HCT116 (cell line): Measurements from ENCODE around the gene OPN3. TPM values are rescaled to one million over a fixed set of nuclear protein-coding genes. Genes with fewer than 3 reads are reported as not detected.
A peak's percentile ranks its signal among the peaks of the same experiment; 100 is the strongest.

ENCODE experiments used
- ATAC-seq: fragments of 200-7000 bp; cut with Tn5 transposase; 2 replicates; pipeline ENCODE4 v1.9.1; 2020; ENCODE audit warnings: mild to moderate bottlenecking, moderate library complexity
- BruUV-seq: library from RNA; stranded (reverse); fragments of 400-500 nt; replicated peaks from 2 replicates; lab custom pipeline; 2021; lab: Mats Ljungman, UMichigan
- CTCF ChIA-PET: fragments of 300-600 bp; sonication (Branson Sonifier 250); formaldehyde crosslinking; loops from one replicate; lab custom pipeline; 2021; ENCODE audit warnings: antibody characterized with exemption; lab: Charles Lee
- POLR2A ChIA-PET: fragments of 300-600, 350-600 bp; sonication (Branson Sonifier 250); formaldehyde crosslinking; loops from one replicate; lab custom pipeline; 2021; ENCODE audit warnings: antibody characterized with exemption; lab: Charles Lee
- RAD21 ChIA-PET, 2 experiments: fragments of 300-600 bp; sonication (Branson Sonifier 250); formaldehyde crosslinking; loops; one replicate each; lab custom pipeline; 2023; ENCODE audit warnings: low total read pairs in 2 of 2; ENCODE audit not compliant: uncharacterized antibody in 2 of 2, unreplicated experiment in 2 of 2, low non-redundant PET in 1 of 2; lab: Charles Lee
- DNase-seq: peaks from one replicate; pipeline ENCODE4 v3.0.0-alpha.2; 2010; ENCODE audit warnings: low read depth, low spot score
- H2AFZ ChIP-seq: fragments of 200-600 bp; shearing (Covaris generic), sonication (generic); 2 replicates; pipeline ENCODE4 v1.6.1; 2017; ENCODE audit warnings: low read depth, mixed run types, mixed read lengths, antibody characterized with exemption, low read length; ENCODE audit not compliant: poor library complexity, severe bottlenecking
- H3K27ac ChIP-seq: 2 replicates; pipeline ENCODE4 v1.5.1; 2012; ENCODE audit warnings: low read depth, low read length
- H3K27me3 ChIP-seq: fragments of 200-600 bp; sonication (generic); 2 replicates; pipeline ENCODE4 v1.6.1; 2016; ENCODE audit warnings: mixed run types, low read length, mixed read lengths; ENCODE audit not compliant: insufficient read depth
- H3K36me3 ChIP-seq, 2 experiments: fragments of 200-500 bp in 1 of 2; fragments of 200-600 bp in 1 of 2; sonication (Bioruptor generic) in 1 of 2; sonication (generic) in 1 of 2; 2 replicates each; pipeline versions ENCODE4 v1.5.1 to v1.6.1; 2014 to 2016; ENCODE audit warnings: low read length in 2 of 2, inconsistent platforms in 1 of 2, mixed read lengths in 1 of 2, mixed run types in 1 of 2; ENCODE audit not compliant: insufficient read depth in 2 of 2, control insufficient read depth in 1 of 2
- H3K4me1 ChIP-seq, 2 experiments: fragments of 200-600 bp in 1 of 2; sonication (generic) in 1 of 2; 2 replicates each; pipeline versions ENCODE4 v1.5.1 to v1.6.1; 2012 to 2017; ENCODE audit warnings: low read length in 2 of 2, inconsistent platforms in 1 of 2, mild to moderate bottlenecking in 1 of 2, mixed read lengths in 1 of 2, mixed run types in 1 of 2, moderate library complexity in 1 of 2; ENCODE audit not compliant: insufficient read depth in 2 of 2, control insufficient read depth in 1 of 2
- H3K4me2 ChIP-seq: fragments of 200-600 bp; sonication (generic); 2 replicates; pipeline ENCODE4 v1.6.1; 2017; ENCODE audit warnings: mixed run types, low read length, mixed read lengths
- H3K4me3 ChIP-seq, 2 experiments: fragments of 200-600 bp in 1 of 2; sonication (generic) in 1 of 2; replicated peaks in 1 of 2; 2 replicates each; pipeline ENCODE4 v1.5.1; 2011 to 2016; ENCODE audit warnings: low read length in 2 of 2, control low read depth in 1 of 2, low read depth in 1 of 2, mild to moderate bottlenecking in 1 of 2, mixed read lengths in 1 of 2, mixed run types in 1 of 2
- H3K79me2 ChIP-seq: fragments of 200-600 bp; sonication (generic); 2 replicates; pipeline ENCODE4 v1.6.1; 2017; ENCODE audit warnings: mild to moderate bottlenecking, mixed run types, low read length, moderate library complexity, mixed read lengths; ENCODE audit not compliant: insufficient read depth
- H3K9ac ChIP-seq: fragments of 200-600 bp; sonication (generic); 2 replicates; pipeline ENCODE4 v1.6.1; 2016; ENCODE audit warnings: low read length, mixed read lengths
- H3K9me2 ChIP-seq: fragments of 200-600 bp; sonication (generic), shearing (Covaris generic); 2 replicates; pipeline ENCODE4 v1.6.1; 2017; ENCODE audit warnings: mixed run types, mild to moderate bottlenecking, moderate library complexity; ENCODE audit not compliant: insufficient read depth
- H3K9me3 ChIP-seq, 2 experiments: fragments of 200-500 bp in 1 of 2; fragments of 200-600 bp in 1 of 2; sonication (Bioruptor generic) in 1 of 2; sonication (generic) in 1 of 2; 2 replicates each; pipeline ENCODE4 v1.6.1; 2014 to 2017; ENCODE audit warnings: low read length in 2 of 2, mixed read lengths in 2 of 2, inconsistent platforms in 1 of 2, low read depth in 1 of 2, mild to moderate bottlenecking in 1 of 2, mixed run types in 1 of 2, moderate library complexity in 1 of 2; ENCODE audit not compliant: control insufficient read depth in 1 of 2, insufficient read depth in 1 of 2
- H4K20me1 ChIP-seq: fragments of 200-600 bp; sonication (generic), shearing (Covaris generic); 2 replicates; pipeline ENCODE4 v1.6.1; 2017; ENCODE audit warnings: mixed run types, mild to moderate bottlenecking, moderate library complexity; ENCODE audit not compliant: insufficient read depth
- CBX3 ChIP-seq: IDR thresholded peaks from 2 replicates; pipeline ENCODE4 v1.6.1; 2012; ENCODE audit warnings: low read depth
- CEBPB ChIP-seq: IDR thresholded peaks from 2 replicates; pipeline ENCODE4 v1.6.1; 2012; ENCODE audit warnings: low read depth
- EZH2 ChIP-seq: fragments of 200-600 bp; sonication (generic); IDR thresholded peaks from 2 replicates; pipeline ENCODE4 v1.6.1; 2017; ENCODE audit warnings: antibody characterized with exemption, mixed run types
- FOSL1 ChIP-seq: IDR thresholded peaks from 2 replicates; pipeline ENCODE4 v1.6.1; 2012; ENCODE audit warnings: low read depth
- JUND ChIP-seq: IDR thresholded peaks from 2 replicates; pipeline ENCODE4 v1.6.1; 2012
- POLR2AphosphoS5 ChIP-seq: IDR thresholded peaks from 2 replicates; pipeline ENCODE4 v1.6.1; 2011; ENCODE audit warnings: mild to moderate bottlenecking, low read depth, low read length, moderate library complexity
- RAD21 ChIP-seq: IDR thresholded peaks from 2 replicates; pipeline ENCODE4 v1.6.1; 2012; ENCODE audit warnings: low read depth, mild to moderate bottlenecking
- SIN3A ChIP-seq: IDR thresholded peaks from 2 replicates; pipeline ENCODE4 v1.6.1; 2012; ENCODE audit warnings: low read depth
- SP1 ChIP-seq: IDR thresholded peaks from 2 replicates; pipeline ENCODE4 v1.6.1; 2012; ENCODE audit warnings: low read depth
- SRF ChIP-seq: IDR thresholded peaks from 2 replicates; pipeline ENCODE4 v1.6.1; 2012; ENCODE audit warnings: low read depth
- TCF7L2 ChIP-seq: IDR thresholded peaks from 2 replicates; pipeline ENCODE4 v1.7.0; 2011; ENCODE audit warnings: borderline replicate concordance, inconsistent platforms; ENCODE audit not compliant: insufficient read depth, insufficient read length; ENCODE audit errors: extremely low read depth
- YY1 ChIP-seq: IDR thresholded peaks from 2 replicates; pipeline ENCODE4 v1.6.1; 2011; ENCODE audit warnings: low read length, low read depth, moderate library complexity, mild to moderate bottlenecking; ENCODE audit not compliant: insufficient replicate concordance; ENCODE audit errors: extremely low read depth
- ZFX ChIP-seq: fragments of 450-650 bp; IDR thresholded peaks from 2 replicates; pipeline ENCODE4 v1.6.1; 2017
- ZNF274 ChIP-seq: fragments of 200-500 bp; sonication (Bioruptor generic); IDR thresholded peaks from 2 replicates; pipeline ENCODE4 v1.6.1; 2014; ENCODE audit warnings: mild to moderate bottlenecking, low read depth, low read length, inconsistent platforms
- intact Hi-C: fragments of 100-400 bp; cut with micrococcal nuclease; formaldehyde crosslinking; loops from 2 replicates; pipeline ENCODE4 v1.10.0; 2022
- total RNA-seq: library from RNA; stranded (reverse); gene quantifications from one replicate; pipeline ENCODE4 v1.2.1, GENCODE V29; 2021; ENCODE audit not compliant: unreplicated experiment
- TF ChIP-seq, protein P1 (sequence below), 3 experiments: fragments of 200-600 bp in 1 of 3; sonication (generic) in 1 of 3; IDR thresholded peaks in 2 of 3; conservative IDR thresholded peaks in 1 of 3; 2 replicates each; pipeline ENCODE4 v1.5.1; 2012 to 2017; ENCODE audit warnings: low read depth in 2 of 3, low read length in 2 of 3, antibody characterized with exemption in 1 of 3, borderline replicate concordance in 1 of 3, control low read depth in 1 of 3, mild to moderate bottlenecking in 1 of 3, mixed read lengths in 1 of 3, mixed run types in 1 of 3, moderate library complexity in 1 of 3; ENCODE audit not compliant: insufficient read depth in 1 of 3
- TF ChIP-seq, protein P2 (sequence below): IDR thresholded peaks from 2 replicates; pipeline ENCODE4 v1.6.1; 2012
- TF ChIP-seq, protein P3 (sequence below): IDR thresholded peaks from 2 replicates; pipeline ENCODE4 v1.6.1; 2011; ENCODE audit warnings: mild to moderate bottlenecking, low read length, moderate library complexity; ENCODE audit not compliant: insufficient replicate concordance; ENCODE audit errors: extremely low read depth
- TF ChIP-seq, protein P4 (sequence below): IDR thresholded peaks from 2 replicates; pipeline ENCODE4 v1.6.1; 2012; ENCODE audit warnings: low read depth
- TF ChIP-seq, protein P5 (sequence below): IDR thresholded peaks from 2 replicates; pipeline ENCODE4 v1.6.1; 2012

OPN3 gene
- total RNA-seq, 1 experiment from 2014 or later: 6.1 TPM

DNA sequence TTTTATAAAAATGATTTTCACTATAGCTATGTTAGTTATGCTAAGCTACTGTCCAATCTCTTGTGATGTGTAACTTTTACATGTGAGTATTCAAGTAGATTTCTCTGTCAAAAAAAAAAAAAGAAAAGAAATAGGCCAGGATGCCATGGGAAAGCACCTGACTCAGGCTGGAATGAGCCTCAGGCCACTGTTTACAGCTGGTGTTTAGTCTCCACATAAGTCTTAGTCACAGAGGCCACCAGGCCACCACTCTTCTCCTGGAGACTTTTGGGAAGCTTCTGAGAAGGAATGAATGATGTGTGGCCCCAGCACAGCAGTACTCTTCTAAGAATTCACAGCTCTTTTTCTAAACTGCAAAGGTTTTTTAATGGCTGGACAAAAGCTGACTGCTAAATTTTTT is 48.9 kb downstream of the OPN3 start:
- ATAC-seq: peak; percentile 67
- Histone ChIP-seq H4K20me1 (no peaks in the 10 kb centered on the region), H3K79me2 (no peaks in the 10 kb centered on the region), H3K27ac (no peak overlapping the region), H3K4me2 (peak overlapping the region; percentile 29), H2AFZ (no peak overlapping the region), H3K27me3 (no peaks in the 10 kb centered on the region), H3K9me2 (no peaks in the 10 kb centered on the region), H3K9me3 (no peaks in the 10 kb centered on the region), H3K9ac (no peak overlapping the region), H3K4me3 (no peak overlapping the region), H3K36me3 (no peaks in the 10 kb centered on the region), H3K4me1 (peaks cover 0 to 30% of the 10 kb centered on the region in 2 experiments; a peak in 2 of 4 replicates)
- intact Hi-C loops: no loop called here
- no TSS peak for BruUV-seq
- CTCF ChIA-PET: interaction anchor here (0.8 kb wide), 1 partner anchor 14 kb away, joined by 3 read pairs; no protein-coding TSS in a partner anchor
- RAD21 ChIA-PET: no interaction called here
- POLR2A ChIA-PET: no interaction called here
- TF ChIP-seq, protein P1, sequence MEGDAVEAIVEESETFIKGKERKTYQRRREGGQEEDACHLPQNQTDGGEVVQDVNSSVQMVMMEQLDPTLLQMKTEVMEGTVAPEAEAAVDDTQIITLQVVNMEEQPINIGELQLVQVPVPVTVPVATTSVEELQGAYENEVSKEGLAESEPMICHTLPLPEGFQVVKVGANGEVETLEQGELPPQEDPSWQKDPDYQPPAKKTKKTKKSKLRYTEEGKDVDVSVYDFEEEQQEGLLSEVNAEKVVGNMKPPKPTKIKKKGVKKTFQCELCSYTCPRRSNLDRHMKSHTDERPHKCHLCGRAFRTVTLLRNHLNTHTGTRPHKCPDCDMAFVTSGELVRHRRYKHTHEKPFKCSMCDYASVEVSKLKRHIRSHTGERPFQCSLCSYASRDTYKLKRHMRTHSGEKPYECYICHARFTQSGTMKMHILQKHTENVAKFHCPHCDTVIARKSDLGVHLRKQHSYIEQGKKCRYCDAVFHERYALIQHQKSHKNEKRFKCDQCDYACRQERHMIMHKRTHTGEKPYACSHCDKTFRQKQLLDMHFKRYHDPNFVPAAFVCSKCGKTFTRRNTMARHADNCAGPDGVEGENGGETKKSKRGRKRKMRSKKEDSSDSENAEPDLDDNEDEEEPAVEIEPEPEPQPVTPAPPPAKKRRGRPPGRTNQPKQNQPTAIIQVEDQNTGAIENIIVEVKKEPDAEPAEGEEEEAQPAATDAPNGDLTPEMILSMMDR (IDR thresholded peaks at IDR 0.05 in 2 of 3, conservative IDR thresholded peaks at IDR 0.05 in 1 of 3; ENCODE audit: borderline replicate concordance in 1 of 3, insufficient read depth in 1 of 3, low read depth in 2 of 3, low read length in 2 of 3): no peak
- TF ChIP-seq YY1 (no peak), ZNF274 (no peak), POLR2AphosphoS5 (no peak), FOSL1 (peak; percentile 38), RAD21 (no peak), SIN3A (no peak), SP1 (peak; percentile 39), EZH2 (no peak), CBX3 (no peak), JUND (no peak), ZFX (no peak), TCF7L2 (no peak), SRF (no peak), CEBPB (no peak)
- TF ChIP-seq, protein P2, sequence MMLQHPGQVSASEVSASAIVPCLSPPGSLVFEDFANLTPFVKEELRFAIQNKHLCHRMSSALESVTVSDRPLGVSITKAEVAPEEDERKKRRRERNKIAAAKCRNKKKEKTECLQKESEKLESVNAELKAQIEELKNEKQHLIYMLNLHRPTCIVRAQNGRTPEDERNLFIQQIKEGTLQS: no peak
- TF ChIP-seq, protein P3, sequence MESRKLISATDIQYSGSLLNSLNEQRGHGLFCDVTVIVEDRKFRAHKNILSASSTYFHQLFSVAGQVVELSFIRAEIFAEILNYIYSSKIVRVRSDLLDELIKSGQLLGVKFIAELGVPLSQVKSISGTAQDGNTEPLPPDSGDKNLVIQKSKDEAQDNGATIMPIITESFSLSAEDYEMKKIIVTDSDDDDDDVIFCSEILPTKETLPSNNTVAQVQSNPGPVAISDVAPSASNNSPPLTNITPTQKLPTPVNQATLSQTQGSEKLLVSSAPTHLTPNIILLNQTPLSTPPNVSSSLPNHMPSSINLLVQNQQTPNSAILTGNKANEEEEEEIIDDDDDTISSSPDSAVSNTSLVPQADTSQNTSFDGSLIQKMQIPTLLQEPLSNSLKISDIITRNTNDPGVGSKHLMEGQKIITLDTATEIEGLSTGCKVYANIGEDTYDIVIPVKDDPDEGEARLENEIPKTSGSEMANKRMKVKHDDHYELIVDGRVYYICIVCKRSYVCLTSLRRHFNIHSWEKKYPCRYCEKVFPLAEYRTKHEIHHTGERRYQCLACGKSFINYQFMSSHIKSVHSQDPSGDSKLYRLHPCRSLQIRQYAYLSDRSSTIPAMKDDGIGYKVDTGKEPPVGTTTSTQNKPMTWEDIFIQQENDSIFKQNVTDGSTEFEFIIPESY: no peak
- TF ChIP-seq, protein P4, sequence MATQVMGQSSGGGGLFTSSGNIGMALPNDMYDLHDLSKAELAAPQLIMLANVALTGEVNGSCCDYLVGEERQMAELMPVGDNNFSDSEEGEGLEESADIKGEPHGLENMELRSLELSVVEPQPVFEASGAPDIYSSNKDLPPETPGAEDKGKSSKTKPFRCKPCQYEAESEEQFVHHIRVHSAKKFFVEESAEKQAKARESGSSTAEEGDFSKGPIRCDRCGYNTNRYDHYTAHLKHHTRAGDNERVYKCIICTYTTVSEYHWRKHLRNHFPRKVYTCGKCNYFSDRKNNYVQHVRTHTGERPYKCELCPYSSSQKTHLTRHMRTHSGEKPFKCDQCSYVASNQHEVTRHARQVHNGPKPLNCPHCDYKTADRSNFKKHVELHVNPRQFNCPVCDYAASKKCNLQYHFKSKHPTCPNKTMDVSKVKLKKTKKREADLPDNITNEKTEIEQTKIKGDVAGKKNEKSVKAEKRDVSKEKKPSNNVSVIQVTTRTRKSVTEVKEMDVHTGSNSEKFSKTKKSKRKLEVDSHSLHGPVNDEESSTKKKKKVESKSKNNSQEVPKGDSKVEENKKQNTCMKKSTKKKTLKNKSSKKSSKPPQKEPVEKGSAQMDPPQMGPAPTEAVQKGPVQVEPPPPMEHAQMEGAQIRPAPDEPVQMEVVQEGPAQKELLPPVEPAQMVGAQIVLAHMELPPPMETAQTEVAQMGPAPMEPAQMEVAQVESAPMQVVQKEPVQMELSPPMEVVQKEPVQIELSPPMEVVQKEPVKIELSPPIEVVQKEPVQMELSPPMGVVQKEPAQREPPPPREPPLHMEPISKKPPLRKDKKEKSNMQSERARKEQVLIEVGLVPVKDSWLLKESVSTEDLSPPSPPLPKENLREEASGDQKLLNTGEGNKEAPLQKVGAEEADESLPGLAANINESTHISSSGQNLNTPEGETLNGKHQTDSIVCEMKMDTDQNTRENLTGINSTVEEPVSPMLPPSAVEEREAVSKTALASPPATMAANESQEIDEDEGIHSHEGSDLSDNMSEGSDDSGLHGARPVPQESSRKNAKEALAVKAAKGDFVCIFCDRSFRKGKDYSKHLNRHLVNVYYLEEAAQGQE: no peak
- TF ChIP-seq, protein P5, sequence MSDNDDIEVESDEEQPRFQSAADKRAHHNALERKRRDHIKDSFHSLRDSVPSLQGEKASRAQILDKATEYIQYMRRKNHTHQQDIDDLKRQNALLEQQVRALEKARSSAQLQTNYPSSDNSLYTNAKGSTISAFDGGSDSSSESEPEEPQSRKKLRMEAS: 0 out of 2 replicates have a peak, but pooled peaks have one; percentile 23
- DNase-seq: no peak
